Activated CD8-positive, alpha-beta T cell treated with anti-CD3 and anti-CD28 coated beads for 36 hours (primary cell): ENCODE measurements around the gene FMO5. TPM values are rescaled to one million over a fixed set of nuclear protein-coding genes. Genes with fewer than 3 reads are reported as not detected.

Experiments
- ATAC-seq: fragments of 200-7000 bp; cut with Tn5 transposase; one replicate; pipeline ENCODE4 v1.10.0; 2021; ENCODE audit warnings: mild to moderate bottlenecking, moderate library complexity
- CTCF ChIA-PET: fragments of 350-600 bp; sonication (Branson Sonifier 250); formaldehyde crosslinking; loops from one replicate; lab custom pipeline; 2021; ENCODE audit warnings: antibody characterized with exemption; lab: Charles Lee
- POLR2A ChIA-PET: fragments of 350-600 bp; sonication (Branson Sonifier 250); formaldehyde crosslinking; loops from one replicate; lab custom pipeline; 2021; ENCODE audit warnings: antibody characterized with exemption; lab: Charles Lee
- DNase-seq: peaks from one replicate; pipeline ENCODE4 v3.0.0-alpha.2; 2020
- H3K27ac Mint-ChIP-seq: one replicate; pipeline ENCODE4 v1.8.0; 2021; ENCODE audit warnings: mild to moderate bottlenecking, mixed read lengths
- H3K27me3 Mint-ChIP-seq: one replicate; pipeline ENCODE4 v1.8.0; 2021; ENCODE audit warnings: mixed read lengths
- H3K36me3 Mint-ChIP-seq: one replicate; pipeline ENCODE4 v1.8.0; 2021; ENCODE audit warnings: low read depth, mixed read lengths
- H3K4me1 Mint-ChIP-seq: one replicate; pipeline ENCODE4 v1.8.0; 2021; ENCODE audit warnings: low read depth, mixed read lengths
- H3K4me3 Mint-ChIP-seq: one replicate; pipeline ENCODE4 v1.8.0; 2021; ENCODE audit warnings: mild to moderate bottlenecking, moderate library complexity, mixed read lengths
- H3K9me3 Mint-ChIP-seq: one replicate; pipeline ENCODE4 v1.8.0; 2021; ENCODE audit warnings: mixed read lengths
- CTCF ChIP-seq: fragments of 200-600 bp; IDR thresholded peaks from one replicate; pipeline ENCODE4 v1.8.0; 2022; ENCODE audit warnings: antibody characterized with exemption, mild to moderate bottlenecking
- intact Hi-C: fragments of 100-400 bp; cut with micrococcal nuclease; formaldehyde crosslinking; loops from one replicate; pipeline ENCODE4 v1.10.0; 2022
- total RNA-seq, 2 experiments: library from RNA; stranded (reverse); gene quantifications; one replicate each; pipeline ENCODE4 v1.2.3, GENCODE V29; 2021

FMO5 gene
- total RNA-seq, 2 experiments from 2014 or later: 0.16 TPM; not detected in 1

DNA sequence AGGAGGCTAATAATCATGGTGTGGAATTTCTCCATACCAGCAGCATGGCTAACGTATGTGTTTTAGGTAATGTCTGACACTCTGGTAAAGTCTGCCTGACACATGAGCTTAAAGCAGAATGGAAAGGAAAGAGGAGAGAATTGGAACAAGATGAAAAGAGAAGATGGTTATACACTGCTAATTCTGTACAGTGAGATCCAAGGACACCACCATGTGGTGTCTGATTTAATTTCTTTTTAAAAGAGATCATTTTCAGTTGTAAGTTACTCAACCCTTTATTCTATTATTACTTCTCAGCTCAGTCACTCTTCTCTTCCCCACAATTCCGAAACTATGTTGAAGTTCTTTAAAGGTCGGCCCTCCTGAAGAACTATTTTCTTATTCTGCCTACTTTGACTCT lies 68.5 kb downstream of the FMO5 start:
- DNase-seq (no peak), ATAC-seq (no peak)
- TF ChIP-seq CTCF: no peak
- no peak overlapping the region for H3K4me3 Mint-ChIP-seq
- no peaks in the 10 kb centered on the region for H3K9me3 Mint-ChIP-seq
- H3K27ac Mint-ChIP-seq: no peak overlapping the region
- intact Hi-C loops: no loop called here
- ChIA-PET CTCF (no interaction called here), POLR2A (no interaction called here)
- H3K4me1 Mint-ChIP-seq: no peaks in the 10 kb centered on the region
- H3K27me3 Mint-ChIP-seq: no peaks in the 10 kb centered on the region
- H3K36me3 Mint-ChIP-seq: peaks cover 30% of the 10 kb centered on the region

GRCh38 chr1:147152772-147153171 lies 72.4 kb downstream of the FMO5 start:
- Mint-ChIP-seq H3K36me3 (peaks cover 14% of the 10 kb centered on the region), H3K27me3 (no peaks in the 10 kb centered on the region), H3K9me3 (no peaks in the 10 kb centered on the region), H3K4me3 (no peak overlapping the region), H3K27ac (no peak overlapping the region), H3K4me1 (no peaks in the 10 kb centered on the region)
- CTCF ChIA-PET: no interaction called here
- ATAC-seq (no peak), DNase-seq (no peak)
- intact Hi-C loops: no loop called here
- POLR2A ChIA-PET: interaction anchor here (0.7 kb wide), 1 partner anchor 14 kb away, joined by 3 read pairs; no protein-coding TSS in a partner anchor
- no peak for TF ChIP-seq CTCF

DNA sequence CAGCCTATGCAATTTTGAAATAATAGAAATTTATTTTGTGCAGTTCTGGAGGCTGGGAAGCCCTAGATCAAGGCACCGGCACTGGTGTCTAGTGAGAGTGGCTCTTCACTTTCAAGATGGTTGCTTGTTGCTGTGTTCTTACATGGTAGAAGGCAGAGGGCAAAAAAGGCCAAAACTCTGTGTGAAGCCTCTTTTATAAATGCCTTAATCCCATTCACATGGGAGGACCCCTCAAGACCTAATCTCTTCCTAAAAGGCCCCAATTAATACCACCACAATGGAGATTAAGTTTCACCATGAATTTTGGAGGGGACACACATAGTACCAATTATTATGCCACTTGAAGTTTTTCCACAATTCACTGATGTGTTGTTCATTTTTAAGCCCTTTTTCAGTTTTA lies 73.9 kb downstream of the FMO5 start:
- POLR2A ChIA-PET: no interaction called here
- no peak for TF ChIP-seq CTCF
- Mint-ChIP-seq H3K27ac (no peak overlapping the region), H3K27me3 (no peaks in the 10 kb centered on the region), H3K4me3 (no peak overlapping the region), H3K9me3 (no peaks in the 10 kb centered on the region), H3K4me1 (no peaks in the 10 kb centered on the region), H3K36me3 (peaks cover 5% of the 10 kb centered on the region)
- CTCF ChIA-PET: no interaction called here
- ATAC-seq (no peak), DNase-seq (no peak)
- intact Hi-C loops: no loop called here

DNA sequence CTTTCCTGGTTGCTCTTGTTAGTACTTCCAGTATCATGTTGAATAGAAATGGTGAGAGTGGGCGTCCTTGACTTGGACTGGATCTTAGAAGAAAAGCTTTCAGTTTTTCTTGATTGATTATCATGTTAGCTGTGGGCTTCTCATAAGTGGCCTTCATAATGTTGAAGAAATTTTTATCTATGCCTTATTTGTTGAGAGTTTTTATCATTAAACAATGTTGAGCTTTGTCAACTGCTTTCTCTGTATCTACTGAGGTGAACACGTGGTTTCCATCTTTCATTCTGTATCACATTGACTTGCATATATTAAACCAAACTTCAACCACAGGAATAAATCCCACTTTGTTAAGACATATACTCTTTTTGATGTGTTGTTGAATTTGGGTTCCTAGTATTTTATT lies 82.3 kb downstream of the FMO5 start:
- DNase-seq: no peak
- H3K4me3 Mint-ChIP-seq: no peak overlapping the region
- no peak overlapping the region for H3K27ac Mint-ChIP-seq
- CTCF ChIA-PET: no interaction called here
- POLR2A ChIA-PET: no interaction called here
- TF ChIP-seq CTCF: no peak
- ATAC-seq: no peak
- no peaks in the 10 kb centered on the region for H3K4me1 Mint-ChIP-seq
- H3K9me3 Mint-ChIP-seq: no peaks in the 10 kb centered on the region
- intact Hi-C loops: no loop called here
- H3K36me3 Mint-ChIP-seq: no peaks in the 10 kb centered on the region
- peaks cover 11% of the 10 kb centered on the region for H3K27me3 Mint-ChIP-seq

Other genes starting within 250 kb of the FMO5 start
- 1 to 10 TPM; 5.8 to 6.4 TPM for gene PRKAB2, start 52.9 kb downstream of the FMO5 start, total RNA-seq
- 10 to 100 TPM; 80.5 to 81.1 TPM for gene CHD1L, start 17.3 kb upstream of the FMO5 start, total RNA-seq